RWPE1 (cell line): ENCODE data around the gene TIMM13.
A peak's percentile ranks its signal among the peaks of the same experiment; 100 is the strongest.

Experiments
- CTCF ChIA-PET: fragments of 350-600 bp; sonication (Branson Sonifier 250); formaldehyde crosslinking; extraction: SDS; loops from one replicate; lab custom pipeline; 2021; lab: Yijun Ruan, JAX
- POLR2A ChIA-PET: fragments of 400-600 bp; formaldehyde crosslinking; extraction: SDS; loops from one replicate; lab custom pipeline; 2020; ENCODE audit warnings: antibody characterized with exemption; ENCODE audit not compliant: low non-redundant PET; lab: Yijun Ruan, JAX
- DNase-seq: peaks from one replicate; pipeline ENCODE4 v3.0.0; 2012; ENCODE audit warnings: low spot score
- H3K27ac ChIP-seq: fragments of 450-650 bp; 2 replicates; pipeline ENCODE4 v1.5.1; 2017
- TF ChIP-seq, protein P1 (sequence below): fragments of 450-650 bp; conservative IDR thresholded peaks from 2 replicates; pipeline ENCODE4 v1.5.1; 2017; ENCODE audit warnings: low read depth, mild to moderate bottlenecking

Gene TIMM13

DNA sequence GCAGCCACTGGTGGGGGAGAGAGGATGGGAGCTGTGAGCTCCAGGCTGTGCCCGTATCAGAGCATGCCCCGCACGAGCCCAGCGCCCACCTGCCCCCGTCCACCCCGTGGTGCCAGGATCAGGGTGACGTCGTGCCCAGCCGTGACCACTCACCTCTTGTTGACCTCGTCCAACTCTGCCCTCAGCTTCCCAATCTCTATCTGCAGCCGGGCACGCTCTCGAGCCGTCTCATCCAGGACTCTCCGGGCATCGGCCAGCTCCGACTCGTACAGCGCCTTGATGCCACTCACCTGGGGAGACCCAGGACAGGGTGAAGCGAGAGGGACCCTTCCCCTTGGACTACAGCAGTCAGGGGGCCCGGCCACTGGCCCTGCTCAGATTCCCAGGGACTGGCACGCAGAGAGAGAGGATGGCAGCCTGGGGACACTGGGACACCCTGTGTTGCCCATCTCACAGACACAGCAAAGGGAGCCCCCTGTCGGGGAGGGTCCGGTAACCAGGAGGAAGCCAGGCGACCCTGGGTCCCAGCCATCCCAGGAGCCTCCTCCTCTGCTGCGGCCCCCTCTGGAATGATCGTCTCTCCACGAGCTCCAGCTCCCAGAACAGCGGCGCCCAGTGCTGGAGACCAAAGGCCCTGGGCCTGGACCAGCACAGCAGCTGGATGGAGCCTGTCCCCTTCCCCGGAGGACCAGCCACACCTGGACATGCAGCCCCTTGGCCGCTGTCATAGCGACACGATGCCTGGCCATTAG lies 17.0 kb upstream of the TIMM13 start:
- POLR2A ChIA-PET = no interaction called here
- H3K27ac ChIP-seq = peak overlapping the region; percentile 3; the same call in 1 of the 2 replicates
- CTCF ChIA-PET = no interaction called here
- no peak for DNase-seq
- TF ChIP-seq, protein P1, sequence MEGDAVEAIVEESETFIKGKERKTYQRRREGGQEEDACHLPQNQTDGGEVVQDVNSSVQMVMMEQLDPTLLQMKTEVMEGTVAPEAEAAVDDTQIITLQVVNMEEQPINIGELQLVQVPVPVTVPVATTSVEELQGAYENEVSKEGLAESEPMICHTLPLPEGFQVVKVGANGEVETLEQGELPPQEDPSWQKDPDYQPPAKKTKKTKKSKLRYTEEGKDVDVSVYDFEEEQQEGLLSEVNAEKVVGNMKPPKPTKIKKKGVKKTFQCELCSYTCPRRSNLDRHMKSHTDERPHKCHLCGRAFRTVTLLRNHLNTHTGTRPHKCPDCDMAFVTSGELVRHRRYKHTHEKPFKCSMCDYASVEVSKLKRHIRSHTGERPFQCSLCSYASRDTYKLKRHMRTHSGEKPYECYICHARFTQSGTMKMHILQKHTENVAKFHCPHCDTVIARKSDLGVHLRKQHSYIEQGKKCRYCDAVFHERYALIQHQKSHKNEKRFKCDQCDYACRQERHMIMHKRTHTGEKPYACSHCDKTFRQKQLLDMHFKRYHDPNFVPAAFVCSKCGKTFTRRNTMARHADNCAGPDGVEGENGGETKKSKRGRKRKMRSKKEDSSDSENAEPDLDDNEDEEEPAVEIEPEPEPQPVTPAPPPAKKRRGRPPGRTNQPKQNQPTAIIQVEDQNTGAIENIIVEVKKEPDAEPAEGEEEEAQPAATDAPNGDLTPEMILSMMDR = no peak

DNA sequence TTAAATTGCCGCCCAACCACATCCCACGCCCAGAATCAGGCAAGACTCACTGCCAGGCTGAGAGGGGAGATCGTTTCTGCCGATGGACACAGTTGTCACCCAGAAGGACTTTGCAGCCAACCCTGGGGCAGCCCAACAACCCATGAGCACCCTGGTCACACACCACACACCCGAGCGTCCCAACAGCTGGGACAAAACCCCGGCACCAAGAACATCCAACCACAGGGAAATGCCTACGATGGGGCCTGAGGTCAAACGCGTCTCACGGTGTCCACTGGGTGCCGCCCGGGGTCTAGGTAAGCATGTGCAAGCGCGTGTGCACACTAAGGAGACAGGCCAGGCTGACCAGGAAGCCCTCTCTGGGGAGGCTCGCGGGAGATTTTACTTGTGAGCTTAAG lies 16.4 kb upstream of the TIMM13 start:
- CTCF ChIA-PET = no interaction called here
- DNase-seq = no peak
- H3K27ac ChIP-seq = peak overlapping the region; percentile 3; the same call in 1 of the 2 replicates
- POLR2A ChIA-PET = no interaction called here
- TF ChIP-seq, protein P1 = no peak

- CTCF ChIA-PET = no interaction called here
- TF ChIP-seq, protein P1 = no peak
- POLR2A ChIA-PET = no interaction called here
Observed at GRCh38 chr19:2443116-2443784, 15.9 kb upstream of the TIMM13 start.

DNA sequence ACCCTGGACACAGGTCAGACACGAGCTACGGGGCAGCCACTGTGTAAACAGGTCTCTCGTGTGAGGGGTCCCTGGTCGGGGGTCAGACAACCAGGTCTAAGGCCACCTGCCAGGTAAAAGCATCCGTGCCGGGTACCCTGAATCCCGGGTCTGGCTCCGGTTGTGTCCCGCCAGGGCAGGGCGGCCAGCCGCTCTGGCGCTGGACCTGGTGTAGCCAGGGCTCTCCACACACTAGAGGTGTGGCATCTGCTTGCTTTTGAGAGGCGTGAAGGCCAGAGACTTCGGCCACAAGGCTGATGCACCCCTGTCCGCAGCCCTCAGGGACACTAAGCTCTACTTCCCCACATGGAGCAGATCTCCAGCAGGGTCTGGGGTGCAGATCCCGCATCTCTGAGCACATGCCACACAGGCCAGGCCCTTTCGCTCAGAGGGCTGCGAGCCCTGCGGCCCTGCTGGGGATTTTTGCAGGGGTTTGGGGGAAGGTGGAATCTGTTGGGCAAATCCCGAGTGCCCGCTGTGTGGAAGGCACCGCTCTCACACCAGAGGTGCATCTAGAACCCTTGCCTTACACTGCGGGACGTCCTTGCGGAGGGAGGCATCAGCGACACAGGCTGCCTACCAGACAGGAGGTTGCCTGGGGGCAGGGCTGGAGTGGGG lies 13.8 kb upstream of the TIMM13 start:
- no peak overlapping the region for H3K27ac ChIP-seq
- POLR2A ChIA-PET = interaction anchor here (0.5 kb wide), 1 partner anchor 1448 kb away, joined by 3 read pairs; no protein-coding TSS in a partner anchor
- CTCF ChIA-PET = no interaction called here
- DNase-seq = no peak
- TF ChIP-seq, protein P1 = no peak

More at GRCh38 chr19:2443116-2443784, 15.9 kb upstream of the TIMM13 start:
- H3K27ac ChIP-seq = peak overlapping the region; percentile 3; the same call in 1 of the 2 replicates
- no peak for DNase-seq

DNA sequence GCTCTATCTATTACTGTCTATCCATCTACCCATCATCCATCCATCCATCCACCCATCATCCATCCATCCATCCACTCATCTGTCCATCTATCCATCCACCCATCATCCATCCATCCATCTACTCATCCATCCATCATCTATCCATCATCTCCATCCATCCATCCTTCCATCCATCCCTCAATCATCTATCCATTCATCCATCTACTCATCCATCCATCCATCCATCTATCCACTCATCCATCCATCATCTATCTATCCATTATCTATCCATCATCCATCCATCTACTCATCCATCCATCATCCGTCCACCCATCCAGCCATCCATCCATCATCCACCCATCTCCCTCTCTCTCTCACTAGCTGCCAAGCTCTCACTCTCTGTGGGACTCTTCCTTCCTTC lies 13.1 kb upstream of the TIMM13 start:
- POLR2A ChIA-PET = no interaction called here
- CTCF ChIA-PET = no interaction called here
- TF ChIP-seq, protein P1 = no peak
- no peak for DNase-seq
- H3K27ac ChIP-seq = no peak overlapping the region

- ChIA-PET CTCF (interaction anchor here (0.9 kb wide), 1 partner anchor 21 kb away, joined by 6 read pairs; no protein-coding TSS in a partner anchor), POLR2A (no interaction called here)
- DNase-seq = no peak
- 0 out of 2 replicates have a peak overlapping the region, but pooled peaks have one; percentile 13 for H3K27ac ChIP-seq
- TF ChIP-seq, protein P1 = no peak
Observed at GRCh38 chr19:2438178-2438577, 10.8 kb upstream of the TIMM13 start.
